ENCODE measurements around the gene TOP3B. TPM values are rescaled to one million over a fixed set of nuclear protein-coding genes. Genes with fewer than 3 reads are reported as not detected.

The TOP3B gene
- total and polyA plus RNA-seq, 9 of the 15 experiments (the other 6 are each of a cell fraction or from before 2014, with no cell fraction given), result 3.0 to 188 (median 112) TPM

GRCh38 chr22:21966643-21967516, 15.7 kb downstream of the TOP3B start (continued):
- no peak for TF ChIP-seq PRDM10 (IDR thresholded peaks at IDR 0.05; ENCODE audit: partially characterized antibody)
- 0 out of 2 replicates have a peak, but pooled peaks have one; percentile 9 for TF ChIP-seq ATF1 (CRISPR knock-in tag; IDR thresholded peaks at IDR 0.05)
- TF ChIP-seq ATF1 (tag; IDR thresholded peaks at IDR 0.05), result no peak
- no peak for TF ChIP-seq PKNOX1 (IDR thresholded peaks at IDR 0.05)
- no peak for TF ChIP-seq PREB (CRISPR knock-in tag; IDR thresholded peaks at IDR 0.05)
- TF ChIP-seq ZNF282 (CRISPR knock-in tag; IDR thresholded peaks at IDR 0.05), result peak; percentile 17; the same call in 1 of the 2 replicates
- no peak for TF ChIP-seq CHD7 (IDR thresholded peaks at IDR 0.05; ENCODE audit: low read depth, low read length)
- no peak for TF ChIP-seq JUNB (CRISPR knock-in tag; conservative IDR thresholded peaks at IDR 0.05)
- TF ChIP-seq SETDB1 (IDR thresholded peaks at IDR 0.05; ENCODE audit: low read length), result peak; percentile 64
